Measurements from ENCODE around the gene TSR2. TPM values are rescaled to one million over a fixed set of nuclear protein-coding genes. Genes with fewer than 3 reads are reported as not detected.

The TSR2 gene
- total RNA-seq, 2 experiments from 2014 or later: 36.3 to 36.5 TPM

DNA sequence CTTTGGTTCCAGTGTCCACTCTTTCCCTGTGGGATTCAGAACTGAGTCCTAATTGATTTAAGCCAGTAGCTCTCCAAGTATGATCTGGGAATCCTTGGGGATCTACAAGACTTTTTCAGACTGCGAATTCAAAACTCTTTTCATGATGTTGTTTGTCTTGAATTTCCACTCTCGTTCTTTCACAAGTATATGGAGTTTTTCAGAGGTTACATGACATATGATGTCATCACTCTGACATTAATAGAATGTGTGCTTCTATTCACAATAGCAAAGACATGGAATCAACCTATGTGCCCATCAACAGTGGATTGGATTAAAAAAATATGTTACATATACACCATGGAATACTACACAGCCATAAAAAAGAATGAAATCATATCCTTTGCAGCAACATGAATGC lies 23.2 kb upstream of the TSR2 start:
- peaks cover 6% of the 10 kb centered on the region for H3K4me1 ChIP-seq (ENCODE audit: insufficient read depth, low read length)
- TF ChIP-seq, protein P1, sequence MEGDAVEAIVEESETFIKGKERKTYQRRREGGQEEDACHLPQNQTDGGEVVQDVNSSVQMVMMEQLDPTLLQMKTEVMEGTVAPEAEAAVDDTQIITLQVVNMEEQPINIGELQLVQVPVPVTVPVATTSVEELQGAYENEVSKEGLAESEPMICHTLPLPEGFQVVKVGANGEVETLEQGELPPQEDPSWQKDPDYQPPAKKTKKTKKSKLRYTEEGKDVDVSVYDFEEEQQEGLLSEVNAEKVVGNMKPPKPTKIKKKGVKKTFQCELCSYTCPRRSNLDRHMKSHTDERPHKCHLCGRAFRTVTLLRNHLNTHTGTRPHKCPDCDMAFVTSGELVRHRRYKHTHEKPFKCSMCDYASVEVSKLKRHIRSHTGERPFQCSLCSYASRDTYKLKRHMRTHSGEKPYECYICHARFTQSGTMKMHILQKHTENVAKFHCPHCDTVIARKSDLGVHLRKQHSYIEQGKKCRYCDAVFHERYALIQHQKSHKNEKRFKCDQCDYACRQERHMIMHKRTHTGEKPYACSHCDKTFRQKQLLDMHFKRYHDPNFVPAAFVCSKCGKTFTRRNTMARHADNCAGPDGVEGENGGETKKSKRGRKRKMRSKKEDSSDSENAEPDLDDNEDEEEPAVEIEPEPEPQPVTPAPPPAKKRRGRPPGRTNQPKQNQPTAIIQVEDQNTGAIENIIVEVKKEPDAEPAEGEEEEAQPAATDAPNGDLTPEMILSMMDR (IDR thresholded peaks at IDR 0.05): no peak
- H3K9me3 ChIP-seq (ENCODE audit: control insufficient read depth in 1 of 2, insufficient read depth in 1 of 2, low read length in 2 of 2): no peaks in the 10 kb centered on the region
- intact Hi-C loops (cut with DNase I, micrococcal nuclease): no loop called here
- ATAC-seq (ENCODE audit: poor library complexity) (no peak), DNase-seq (no peak)
- no peak overlapping the region for H3K27ac ChIP-seq (ENCODE audit: low read depth in 1 of 2, low read length in 2 of 2)
- H3K4me3 Mint-ChIP-seq: no peak overlapping the region
- no peaks in the 10 kb centered on the region for H3K4me1 Mint-ChIP-seq (ENCODE audit: low read depth)
- POLR2A ChIA-PET: no interaction called here
- H3K27ac Mint-ChIP-seq: no peak overlapping the region
- H3K36me3 ChIP-seq (ENCODE audit: insufficient read depth, low read length): no peaks in the 10 kb centered on the region
- H3K9me3 Mint-ChIP-seq: no peaks in the 10 kb centered on the region
- CTCF ChIA-PET: no interaction called here
- peaks cover 26% of the 10 kb centered on the region for H3K27me3 Mint-ChIP-seq
- peaks cover 0 to 3% of the 10 kb centered on the region in 2 experiments for H3K27me3 ChIP-seq (ENCODE audit: control insufficient read depth in 1 of 2, insufficient read depth in 2 of 2, low read length in 2 of 2)
- no peak overlapping the region for H3K4me3 ChIP-seq (ENCODE audit: low read length)
- H3K36me3 Mint-ChIP-seq (ENCODE audit: low read depth): no peaks in the 10 kb centered on the region

DNA sequence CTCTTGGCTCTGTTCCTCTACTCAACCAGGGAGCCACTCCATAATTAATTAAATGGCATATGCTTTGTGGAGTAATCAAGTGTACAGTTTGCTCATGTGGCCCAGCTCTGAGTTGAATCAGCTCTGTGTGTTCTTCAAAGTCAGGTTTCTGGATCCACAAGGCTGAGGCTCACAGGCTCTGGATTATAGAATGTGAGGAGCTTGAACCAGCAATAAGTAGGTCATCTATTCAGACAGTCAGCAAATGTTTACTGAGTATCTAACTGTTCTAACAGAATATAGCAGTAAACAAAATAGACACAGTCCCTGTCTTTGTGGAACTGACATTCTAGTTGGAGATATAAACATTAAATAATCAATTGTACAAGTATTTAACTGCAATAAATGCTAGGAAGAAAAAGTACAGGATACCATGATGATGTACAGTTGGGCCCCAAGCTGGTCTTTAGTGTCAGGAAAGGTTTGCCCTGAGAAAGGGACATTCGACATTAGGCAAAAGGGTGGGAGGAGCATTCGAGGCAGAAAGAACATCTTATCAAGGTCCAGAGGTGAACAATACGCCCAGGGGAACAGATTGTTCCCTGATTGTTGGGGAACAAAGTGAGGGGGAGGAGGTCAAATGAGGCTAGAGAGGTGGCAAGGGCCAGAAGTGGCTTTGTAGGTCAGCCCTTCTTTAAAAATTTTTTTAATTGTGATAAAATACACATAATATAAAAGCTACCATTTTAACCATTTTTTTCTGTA lies 20.5 kb upstream of the TSR2 start:
- ChIA-PET POLR2A (no interaction called here), CTCF (no interaction called here)
- H3K27me3 ChIP-seq (ENCODE audit: control insufficient read depth in 1 of 2, insufficient read depth in 2 of 2, low read length in 2 of 2): peaks cover 0 to 3% of the 10 kb centered on the region in 2 experiments
- H3K9me3 ChIP-seq (ENCODE audit: control insufficient read depth in 1 of 2, insufficient read depth in 1 of 2, low read length in 2 of 2): no peaks in the 10 kb centered on the region
- peaks cover 6% of the 10 kb centered on the region for H3K4me1 ChIP-seq (ENCODE audit: insufficient read depth, low read length)
- H3K4me1 Mint-ChIP-seq (ENCODE audit: low read depth): no peaks in the 10 kb centered on the region
- no peak for ATAC-seq (ENCODE audit: poor library complexity)
- no peaks in the 10 kb centered on the region for H3K36me3 Mint-ChIP-seq (ENCODE audit: low read depth)
- H3K4me3 Mint-ChIP-seq: no peak overlapping the region
- peaks cover 23% of the 10 kb centered on the region for H3K27me3 Mint-ChIP-seq
- DNase-seq: no peak
- H3K9me3 Mint-ChIP-seq: no peaks in the 10 kb centered on the region
- TF ChIP-seq, protein P1 (IDR thresholded peaks at IDR 0.05): no peak
- no peak overlapping the region for H3K27ac Mint-ChIP-seq
- H3K36me3 ChIP-seq (ENCODE audit: insufficient read depth, low read length): no peaks in the 10 kb centered on the region
- intact Hi-C loops (cut with DNase I, micrococcal nuclease): loop anchor here in 1 of 2 experiments (10.0 kb wide), 1 partner anchor 365 kb away; no protein-coding TSS in a partner anchor
- no peak overlapping the region for H3K4me3 ChIP-seq (ENCODE audit: low read length)
- H3K27ac ChIP-seq (ENCODE audit: low read depth in 1 of 2, low read length in 2 of 2): no peak overlapping the region

DNA sequence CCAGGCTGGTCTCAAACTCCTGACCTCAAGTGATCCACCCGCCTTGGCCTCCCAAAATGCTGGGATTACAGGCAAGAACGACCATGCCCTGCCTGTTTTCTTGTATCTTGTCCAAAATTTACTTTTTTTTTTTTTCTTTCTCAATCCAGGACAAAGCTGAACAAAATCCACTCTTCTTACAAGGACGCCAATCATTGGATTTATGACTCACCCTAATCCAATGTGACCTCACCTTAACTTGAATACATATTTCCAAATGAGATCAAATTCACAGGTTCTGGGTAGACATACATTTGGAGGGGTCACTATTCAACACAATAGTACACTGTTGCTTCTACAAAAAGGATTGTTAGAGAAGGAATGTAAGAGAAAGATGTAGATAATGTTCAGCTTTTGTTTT lies 18.0 kb upstream of the TSR2 start:
- CTCF ChIA-PET: no interaction called here
- peaks cover 0 to 3% of the 10 kb centered on the region in 2 experiments for H3K27me3 ChIP-seq (ENCODE audit: control insufficient read depth in 1 of 2, insufficient read depth in 2 of 2, low read length in 2 of 2)
- H3K4me3 Mint-ChIP-seq: no peak overlapping the region
- no peaks in the 10 kb centered on the region for H3K4me1 Mint-ChIP-seq (ENCODE audit: low read depth)
- TF ChIP-seq, protein P1 (IDR thresholded peaks at IDR 0.05): no peak
- no peak overlapping the region for H3K27ac ChIP-seq (ENCODE audit: low read depth in 1 of 2, low read length in 2 of 2)
- intact Hi-C loops (cut with DNase I, micrococcal nuclease): loop anchor here in 1 of 2 experiments (10.0 kb wide), 1 partner anchor 363 kb away; no protein-coding TSS in a partner anchor
- POLR2A ChIA-PET: no interaction called here
- no peak overlapping the region for H3K4me3 ChIP-seq (ENCODE audit: low read length)
- no peaks in the 10 kb centered on the region for H3K9me3 ChIP-seq (ENCODE audit: control insufficient read depth in 1 of 2, insufficient read depth in 1 of 2, low read length in 2 of 2)
- H3K27me3 Mint-ChIP-seq: peaks cover 6% of the 10 kb centered on the region
- DNase-seq (no peak), ATAC-seq (ENCODE audit: poor library complexity) (no peak)
- no peaks in the 10 kb centered on the region for H3K36me3 Mint-ChIP-seq (ENCODE audit: low read depth)
- no peaks in the 10 kb centered on the region for H3K36me3 ChIP-seq (ENCODE audit: insufficient read depth, low read length)
- H3K9me3 Mint-ChIP-seq: no peaks in the 10 kb centered on the region
- no peak overlapping the region for H3K27ac Mint-ChIP-seq
- H3K4me1 ChIP-seq (ENCODE audit: insufficient read depth, low read length): no peaks in the 10 kb centered on the region

Measured in CD4-positive, alpha-beta T cell (primary cell).